Nephron (organoid): Measurements from ENCODE around the gene NDST3.
A peak's percentile ranks its signal among the peaks of the same experiment; 100 is the strongest.

Source experiments
- H3K27ac Mint-ChIP-seq, 3 experiments: 2 replicates each; pipeline ENCODE4 v1.8.0; 2020; ENCODE audit warnings: mixed read lengths in 3 of 3, mild to moderate bottlenecking in 2 of 3, moderate library complexity in 1 of 3
- H3K27me3 Mint-ChIP-seq: 2 replicates; pipeline ENCODE4 v1.8.0; 2021; ENCODE audit warnings: low read depth, mild to moderate bottlenecking, moderate library complexity, mixed read lengths
- H3K36me3 Mint-ChIP-seq: 2 replicates; pipeline ENCODE4 v1.8.0; 2020; ENCODE audit warnings: low read depth, mixed read lengths
- H3K4me1 Mint-ChIP-seq: 2 replicates; pipeline ENCODE4 v1.8.0; 2020; ENCODE audit warnings: mixed read lengths
- H3K4me3 Mint-ChIP-seq, 3 experiments: 2 replicates each; pipeline ENCODE4 v1.8.0; 2020; ENCODE audit warnings: mild to moderate bottlenecking in 3 of 3, mixed read lengths in 3 of 3, moderate library complexity in 2 of 3
- H3K9me3 Mint-ChIP-seq: 2 replicates; pipeline ENCODE4 v1.8.0; 2020; ENCODE audit warnings: mixed read lengths
- CTCF ChIP-seq, 3 experiments: fragments of 200-600 bp; sonication (generic); IDR thresholded peaks; one replicate each; pipeline ENCODE4 v1.5.0; 2021; ENCODE audit warnings: antibody characterized with exemption in 3 of 3; ENCODE audit not compliant: unreplicated experiment in 3 of 3

The NDST3 gene

GRCh38 chr4:118171381-118171780 is 137.1 kb downstream of the NDST3 start:
- Mint-ChIP-seq H3K27me3 (no peaks in the 10 kb centered on the region), H3K36me3 (no peaks in the 10 kb centered on the region), H3K9me3 (peaks cover 13% of the 10 kb centered on the region), H3K27ac (no peak overlapping the region), H3K4me3 (no peak overlapping the region), H3K4me1 (peaks cover 18% of the 10 kb centered on the region)
- TF ChIP-seq CTCF (IDR thresholded peaks at IDR 0.05; ENCODE audit: unreplicated experiment in 3 of 3): no peak

- no peak for TF ChIP-seq CTCF (IDR thresholded peaks at IDR 0.05; ENCODE audit: unreplicated experiment in 3 of 3)
- peaks cover 4% of the 10 kb centered on the region for H3K9me3 Mint-ChIP-seq
- H3K4me1 Mint-ChIP-seq: peaks cover 18% of the 10 kb centered on the region
- no peaks in the 10 kb centered on the region for H3K36me3 Mint-ChIP-seq
- peak overlapping the region in 2 of 3 experiments; percentile 15 to 75 for H3K27ac Mint-ChIP-seq
- H3K4me3 Mint-ChIP-seq: no peak overlapping the region
- H3K27me3 Mint-ChIP-seq: no peaks in the 10 kb centered on the region
Observed at GRCh38 chr4:118173126-118173525, 138.8 kb downstream of the NDST3 start.

GRCh38 chr4:118173956-118174725 is 139.9 kb downstream of the NDST3 start:
- TF ChIP-seq CTCF (IDR thresholded peaks at IDR 0.05; ENCODE audit: unreplicated experiment in 3 of 3): no peak

GRCh38 chr4:118175506-118175905 is 141.2 kb downstream of the NDST3 start:
- TF ChIP-seq CTCF (IDR thresholded peaks at IDR 0.05; ENCODE audit: unreplicated experiment in 3 of 3): no peak
- peak overlapping the region in 1 of 3 experiments; percentile 75 for H3K27ac Mint-ChIP-seq
- peaks cover 5% of the 10 kb centered on the region for H3K9me3 Mint-ChIP-seq
- no peak overlapping the region for H3K4me3 Mint-ChIP-seq
- no peaks in the 10 kb centered on the region for H3K27me3 Mint-ChIP-seq
- no peaks in the 10 kb centered on the region for H3K36me3 Mint-ChIP-seq
- H3K4me1 Mint-ChIP-seq: peaks cover 29% of the 10 kb centered on the region

More at GRCh38 chr4:118173956-118174725, 139.9 kb downstream of the NDST3 start:
- Mint-ChIP-seq H3K27ac (peak overlapping the region in 2 of 3 experiments; percentile 15 to 75), H3K4me3 (no peak overlapping the region), H3K9me3 (peaks cover 5% of the 10 kb centered on the region), H3K27me3 (no peaks in the 10 kb centered on the region), H3K36me3 (no peaks in the 10 kb centered on the region), H3K4me1 (peaks cover 27% of the 10 kb centered on the region)

GRCh38 chr4:118177126-118177525 is 142.8 kb downstream of the NDST3 start:
- no peaks in the 10 kb centered on the region for H3K36me3 Mint-ChIP-seq
- H3K4me1 Mint-ChIP-seq: peaks cover 29% of the 10 kb centered on the region
- no peak for TF ChIP-seq CTCF (IDR thresholded peaks at IDR 0.05; ENCODE audit: unreplicated experiment in 3 of 3)
- no peaks in the 10 kb centered on the region for H3K27me3 Mint-ChIP-seq
- peaks cover 5% of the 10 kb centered on the region for H3K9me3 Mint-ChIP-seq
- no peak overlapping the region for H3K27ac Mint-ChIP-seq
- no peak overlapping the region for H3K4me3 Mint-ChIP-seq

- Mint-ChIP-seq H3K36me3 (no peaks in the 10 kb centered on the region), H3K27me3 (no peaks in the 10 kb centered on the region), H3K27ac (no peak overlapping the region), H3K4me1 (peaks cover 11% of the 10 kb centered on the region), H3K9me3 (peaks cover 5% of the 10 kb centered on the region), H3K4me3 (no peak overlapping the region)
- no peak for TF ChIP-seq CTCF (IDR thresholded peaks at IDR 0.05; ENCODE audit: unreplicated experiment in 3 of 3)
Observed at GRCh38 chr4:118180776-118181175, 146.5 kb downstream of the NDST3 start.
